GM18861 (cell line): Measurements from ENCODE around the gene PDE6C.

Experiments
- ATAC-seq: cut with Tn5 transposase; IDR thresholded peaks from one replicate; pipeline ENCODE4 v1.9.1; 2021; ENCODE audit not compliant: unreplicated experiment

Gene PDE6C

DNA sequence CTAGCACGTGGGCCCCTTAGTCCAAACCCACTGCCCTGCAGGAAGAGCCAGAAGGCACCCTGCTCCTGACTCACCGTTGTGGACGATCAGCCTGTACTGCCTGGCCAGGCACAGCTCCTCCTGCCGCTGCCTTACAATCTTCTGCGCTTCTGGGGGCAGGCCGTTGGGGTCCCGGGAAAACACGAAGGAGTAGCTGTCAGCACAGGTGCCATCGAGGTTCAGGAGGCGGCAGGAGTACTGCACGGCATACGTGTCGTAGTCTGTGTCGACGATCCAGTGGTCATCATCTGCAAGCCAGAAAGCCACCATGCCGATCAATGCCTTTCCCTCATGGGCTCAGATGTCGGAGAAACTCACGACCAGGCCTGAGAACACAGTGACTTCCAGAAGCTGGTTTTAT lies 18.6 kb upstream of the PDE6C start:
- ATAC-seq: no peak

DNA sequence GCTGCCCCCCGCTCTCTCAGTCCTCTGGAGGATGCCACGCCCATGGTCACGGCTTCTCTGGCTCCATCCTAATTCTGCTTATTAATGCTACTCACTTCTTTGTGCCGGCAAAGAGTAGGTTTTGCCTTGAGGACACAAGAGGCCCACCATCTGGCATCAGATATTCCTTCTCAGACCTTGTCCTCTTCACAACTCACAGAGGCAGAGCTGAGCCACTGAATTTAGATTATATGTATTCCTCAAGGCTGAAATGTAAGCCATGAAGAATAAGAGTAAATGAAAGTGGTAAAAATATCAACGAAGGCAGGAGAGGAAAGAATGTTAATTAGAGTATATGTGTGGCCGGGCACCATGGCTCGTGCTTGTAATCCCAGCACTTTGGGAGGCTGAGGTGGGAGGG lies 17.8 kb upstream of the PDE6C start:
- ATAC-seq: no peak

DNA sequence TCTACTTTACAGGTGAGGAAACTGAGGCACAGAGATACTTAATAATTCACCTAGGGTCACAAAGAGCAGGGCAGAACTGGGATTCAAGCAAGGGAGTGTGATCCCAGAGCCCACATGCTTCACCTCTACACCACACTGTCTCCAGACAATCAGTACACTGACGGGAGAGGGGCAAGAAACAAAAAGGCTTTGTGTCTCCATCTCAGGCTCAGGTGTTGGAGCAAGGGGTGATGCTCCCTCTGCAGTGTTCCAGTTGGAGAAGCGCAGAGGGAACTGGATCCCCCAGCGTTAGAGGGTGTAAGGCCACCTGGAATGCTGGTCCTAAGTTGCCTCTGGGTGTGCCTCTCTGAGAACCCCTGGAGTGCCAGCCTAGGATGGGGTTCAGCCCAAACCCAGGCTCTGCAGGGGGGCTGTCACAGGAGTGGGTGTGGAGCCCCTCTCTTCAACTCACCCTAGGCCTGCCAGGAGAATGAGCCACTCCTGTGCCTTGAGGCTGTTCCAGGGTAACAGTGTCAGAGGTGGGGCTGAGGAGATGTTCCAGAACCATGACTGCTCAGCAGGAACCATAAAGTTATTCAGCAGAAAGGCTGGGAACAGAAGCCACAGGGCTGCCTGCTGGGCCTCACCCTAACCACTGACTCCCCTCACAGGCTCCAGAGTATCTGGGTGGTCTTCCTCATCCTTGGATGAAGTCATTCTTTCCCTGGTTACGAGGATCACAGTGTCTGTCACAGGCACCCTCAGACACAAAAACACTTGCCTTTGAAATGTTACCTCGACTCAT lies 16.8 kb upstream of the PDE6C start:
- ATAC-seq: no peak

- no peak for ATAC-seq
Measured at GRCh38 chr10:93596539-93596938, 15.8 kb upstream of the PDE6C start.

- ATAC-seq: no peak
Measured at GRCh38 chr10:93597075-93597599, 15.2 kb upstream of the PDE6C start.

GRCh38 chr10:93598157-93598556 lies 14.2 kb upstream of the PDE6C start:
- no peak for ATAC-seq

GRCh38 chr10:93599335-93599734 lies 13.0 kb upstream of the PDE6C start:
- no peak for ATAC-seq

GRCh38 chr10:93599778-93600177 lies 12.6 kb upstream of the PDE6C start:
- ATAC-seq: no peak

DNA sequence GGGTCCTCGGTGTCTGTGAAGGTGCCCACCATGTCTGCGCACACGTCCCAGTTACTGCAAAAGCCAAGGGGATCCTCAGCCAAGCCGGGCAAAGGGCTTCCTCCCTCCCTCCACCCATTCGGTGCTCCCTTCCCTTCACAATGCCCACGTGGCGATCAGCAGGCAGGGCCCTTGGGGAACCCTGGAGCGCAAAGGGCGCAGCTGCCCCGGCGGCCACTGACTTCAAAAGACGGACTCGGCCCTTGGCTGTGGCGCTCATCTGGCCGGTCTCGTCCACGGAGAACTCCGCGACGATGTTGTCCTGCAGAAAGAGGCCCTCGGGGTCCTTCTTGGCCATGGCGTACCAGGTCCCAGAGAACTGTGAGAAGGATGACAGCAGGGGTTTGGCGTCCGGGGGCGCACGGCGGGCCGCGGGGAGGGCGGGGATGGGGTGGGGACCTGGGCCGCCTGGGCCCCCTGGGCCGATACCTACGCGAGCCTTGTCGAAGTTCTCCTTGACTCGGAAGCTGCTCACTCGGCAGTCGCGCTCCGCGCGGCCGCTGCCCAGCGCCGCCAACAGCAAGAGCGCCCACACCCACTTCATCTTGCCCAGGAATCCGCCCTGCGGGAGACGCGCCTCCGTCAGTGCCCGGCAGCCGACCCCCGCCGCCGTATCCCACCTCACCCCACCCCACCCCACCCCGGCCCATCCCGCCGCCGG lies 11.7 kb upstream of the PDE6C start:
- ATAC-seq: no peak

DNA sequence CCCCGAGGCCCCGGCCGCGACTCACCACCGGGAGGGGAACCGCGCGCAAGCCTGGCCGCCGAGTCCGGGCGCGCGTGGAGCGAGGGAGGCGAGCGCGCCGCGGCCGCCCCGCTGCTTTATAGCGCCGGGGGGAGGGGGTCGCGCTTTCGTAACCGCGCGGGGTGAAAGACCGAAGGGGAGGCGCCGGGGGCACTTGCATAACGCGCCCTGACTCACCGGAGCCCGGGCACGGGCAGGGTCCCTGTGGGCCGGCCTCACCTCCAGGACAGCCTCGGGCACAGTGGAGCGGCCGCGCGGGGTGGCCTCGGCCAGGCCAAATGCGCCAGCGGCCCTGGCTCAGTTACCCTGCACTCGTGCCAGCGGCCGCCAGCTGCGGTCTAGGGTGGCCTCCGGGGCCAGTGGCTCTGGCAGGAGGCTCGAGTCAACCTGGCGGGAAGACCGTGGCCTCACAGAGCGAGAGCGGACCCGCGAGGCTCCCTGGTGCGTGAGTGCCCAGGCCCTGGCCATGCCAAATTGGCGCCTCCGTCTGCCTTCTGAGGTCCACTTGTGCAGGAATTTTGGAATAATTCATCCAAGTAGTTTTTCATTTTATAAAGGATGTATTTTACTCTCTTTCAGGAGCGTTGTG lies 11.1 kb upstream of the PDE6C start, which contains the start of gene RBP4:
TSS of gene RBP4 (minus strand) at position 90 of the 628 bp plus-strand sequence. CDS start 207 bp downstream, outside the sequence.
- ATAC-seq: no peak

- no peak for ATAC-seq
Measured at GRCh38 chr10:93601774-93602162, 10.6 kb upstream of the PDE6C start.

DNA sequence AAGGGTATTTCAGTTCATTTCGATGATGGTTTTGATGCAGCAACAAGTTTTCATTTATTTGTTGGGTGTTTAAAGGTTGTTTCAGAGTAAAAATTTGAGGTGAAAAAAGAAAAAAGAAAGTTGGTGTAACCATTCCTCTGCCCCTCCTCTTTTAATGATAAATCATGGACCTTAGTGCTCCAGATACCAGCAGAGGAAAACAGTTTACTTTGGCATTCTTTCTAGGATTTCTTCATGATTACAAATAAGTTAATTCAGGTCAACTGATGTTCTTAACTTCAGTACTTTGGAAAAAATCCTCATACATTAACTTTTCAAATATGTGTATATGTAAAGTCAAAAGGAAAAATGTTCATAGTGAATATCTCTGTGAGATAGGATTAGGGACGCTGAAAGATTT lies 9.3 kb upstream of the PDE6C start:
- no peak for ATAC-seq

DNA sequence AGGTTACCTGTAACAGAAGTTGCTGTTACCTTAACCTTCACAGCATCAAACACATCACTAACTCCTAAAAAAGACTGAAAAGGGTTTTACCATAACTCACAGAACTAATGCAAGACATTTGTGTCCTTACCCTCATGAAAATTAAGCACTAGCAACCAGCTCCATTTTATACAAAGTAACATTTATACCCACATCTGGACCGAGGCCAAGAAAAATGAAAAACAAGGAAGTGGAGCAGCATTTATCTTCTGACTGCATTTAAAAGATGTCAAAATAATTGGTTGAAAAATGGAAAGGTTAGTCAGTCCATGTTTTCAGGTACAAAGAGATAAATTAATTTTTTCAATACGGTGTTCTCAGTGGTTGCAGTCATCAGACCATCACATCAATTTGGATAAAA lies 8.2 kb upstream of the PDE6C start:
- no peak for ATAC-seq

DNA sequence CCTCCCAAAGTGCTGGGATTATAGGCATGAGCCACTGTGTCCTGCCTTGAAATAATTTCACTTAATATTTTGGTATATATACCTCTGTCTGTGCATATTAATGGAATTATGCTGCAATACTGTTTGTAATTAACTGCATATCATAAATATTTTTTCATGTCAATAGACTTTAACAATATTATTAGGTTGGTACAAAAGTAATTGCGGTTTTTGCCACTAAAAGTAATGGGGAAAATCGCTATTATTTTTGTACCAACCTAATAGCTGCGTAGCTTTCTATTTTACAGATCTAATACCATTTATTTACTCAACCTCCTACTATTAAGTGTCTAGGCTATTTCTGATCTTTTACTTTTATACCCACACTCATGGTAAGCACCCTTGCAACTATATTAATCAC lies 3.9 kb upstream of the PDE6C start:
- no peak for ATAC-seq

DNA sequence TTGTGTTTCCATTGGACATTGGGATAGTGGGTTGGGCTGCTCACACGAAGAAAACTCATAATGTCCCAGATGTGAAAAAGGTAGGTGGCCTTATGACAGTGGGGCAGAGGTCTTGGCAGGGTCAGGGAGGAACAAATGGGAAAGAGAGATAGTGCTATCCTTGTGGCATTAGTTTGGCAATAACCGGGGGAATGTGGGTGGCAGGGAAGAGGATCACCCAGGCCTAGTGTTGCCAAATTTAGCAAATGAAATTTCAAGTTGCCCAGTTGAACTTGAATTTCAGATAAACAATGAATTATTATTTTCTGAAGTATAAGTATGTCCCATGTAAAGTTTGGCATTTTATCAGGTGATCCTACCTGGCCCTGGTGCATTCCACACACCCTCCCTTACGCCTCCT lies 789 bp downstream of the PDE6C start:
- ATAC-seq: no peak

DNA sequence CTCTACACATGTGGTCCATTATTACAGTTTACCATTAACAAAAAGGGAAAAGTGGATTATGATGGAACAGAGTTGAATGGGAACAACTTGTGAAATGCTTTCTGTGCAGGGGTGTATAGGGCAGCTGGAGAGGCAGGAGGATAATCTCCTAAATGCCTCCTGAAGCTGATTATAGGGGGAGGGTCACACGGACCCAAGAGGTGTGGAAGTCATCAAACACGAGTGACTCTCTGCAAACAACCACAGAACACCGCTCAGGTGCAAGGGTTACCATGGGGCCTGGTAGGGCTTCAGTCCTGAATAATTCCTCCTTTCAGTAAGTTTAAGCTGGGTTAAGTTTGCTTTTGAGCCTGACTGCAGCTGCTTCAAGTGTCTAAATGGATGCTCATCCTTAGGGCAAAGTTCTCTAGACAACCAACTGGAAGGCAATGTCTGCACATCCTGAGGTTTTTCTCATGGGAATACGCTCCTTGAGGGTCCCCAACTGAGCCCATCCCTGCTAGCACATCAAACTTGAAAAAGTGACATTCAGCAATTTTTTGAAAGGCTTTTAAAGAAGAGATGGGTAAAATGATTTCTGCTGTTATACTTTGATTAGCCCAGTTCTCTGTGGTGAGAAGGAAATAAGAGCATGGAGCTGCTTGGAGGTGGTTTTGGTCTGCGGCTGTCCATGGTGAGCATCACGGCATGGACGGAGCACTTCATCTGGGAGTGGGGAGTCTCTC lies 1.9 kb downstream of the PDE6C start:
- ATAC-seq: no peak

- no peak for ATAC-seq
Measured at GRCh38 chr10:93615576-93616235, 3.4 kb downstream of the PDE6C start.

- no peak for ATAC-seq
Measured at GRCh38 chr10:93620925-93621324, 8.6 kb downstream of the PDE6C start.

- no peak for ATAC-seq
Measured at GRCh38 chr10:93622942-93623341, 10.6 kb downstream of the PDE6C start.

DNA sequence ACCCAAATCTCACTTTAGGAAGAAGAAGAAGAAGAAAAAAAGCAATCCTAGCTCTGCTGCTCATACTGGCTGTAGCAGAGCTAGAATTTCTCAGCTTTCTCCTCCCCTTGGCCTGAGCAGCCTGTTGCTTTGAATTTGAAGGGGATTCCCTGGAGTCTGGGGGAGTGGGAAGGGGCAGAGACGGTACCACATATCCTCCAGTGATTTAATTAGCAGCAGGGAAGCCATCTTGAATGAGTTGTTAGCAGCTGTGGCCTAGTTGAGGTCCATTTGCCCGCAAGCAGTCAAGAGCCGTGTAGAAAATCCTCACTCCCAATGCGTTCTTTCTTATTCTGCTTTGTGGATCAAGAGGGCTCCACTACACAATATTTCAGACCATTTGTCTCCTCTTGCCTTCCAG lies 16.5 kb downstream of the PDE6C start:
- ATAC-seq: no peak
